HG03565 (cell line): ENCODE measurements around the gene CCDC122.

ENCODE experiments used
- ATAC-seq: cut with Tn5 transposase; IDR thresholded peaks from one replicate; pipeline ENCODE4 v1.9.1; 2021; ENCODE audit warnings: mild to moderate bottlenecking, moderate library complexity; ENCODE audit not compliant: unreplicated experiment

Gene CCDC122

GRCh38 chr13:43805071-43805468 lies 74.5 kb downstream of the CCDC122 start:
- no peak for ATAC-seq

- no peak for ATAC-seq
Observed at GRCh38 chr13:43804461-43805070, 75.0 kb downstream of the CCDC122 start.

- no peak for ATAC-seq
Observed at GRCh38 chr13:43802511-43802910, 77.0 kb downstream of the CCDC122 start.

GRCh38 chr13:43800828-43801227 lies 78.7 kb downstream of the CCDC122 start:
- no peak for ATAC-seq

GRCh38 chr13:43799191-43799590 lies 80.3 kb downstream of the CCDC122 start:
- ATAC-seq = no peak

- no peak for ATAC-seq
Observed at GRCh38 chr13:43797869-43798268, 81.7 kb downstream of the CCDC122 start.

- ATAC-seq = no peak
Observed at GRCh38 chr13:43797159-43797558, 82.4 kb downstream of the CCDC122 start.

- no peak for ATAC-seq
Observed at GRCh38 chr13:43794416-43794815, 85.1 kb downstream of the CCDC122 start.

- ATAC-seq = no peak
Observed at GRCh38 chr13:43792076-43792881, 87.3 kb downstream of the CCDC122 start.

GRCh38 chr13:43787997-43788396 lies 91.5 kb downstream of the CCDC122 start:
- ATAC-seq = no peak

- ATAC-seq = no peak
Observed at GRCh38 chr13:43787518-43787891, 92.0 kb downstream of the CCDC122 start.

GRCh38 chr13:43786766-43787517 lies 92.6 kb downstream of the CCDC122 start, which contains the start of gene ENOX1:
ENOX1 (minus strand) TSS chr13:43786972.
- ATAC-seq = no peak

- ATAC-seq = no peak
Observed at GRCh38 chr13:43786472-43786765, 93.1 kb downstream of the CCDC122 start.
